HCT116 (cell line): ENCODE measurements around the gene SLC25A17. TPM values are rescaled to one million over a fixed set of nuclear protein-coding genes. Genes with fewer than 3 reads are reported as not detected.
A peak's percentile ranks its signal among the peaks of the same experiment; 100 is the strongest.

Experiments used
- ATAC-seq: fragments of 200-7000 bp; cut with Tn5 transposase; 2 replicates; pipeline ENCODE4 v1.9.1; 2020; ENCODE audit warnings: mild to moderate bottlenecking, moderate library complexity
- BruUV-seq: library from RNA; stranded (reverse); fragments of 400-500 nt; replicated peaks from 2 replicates; lab custom pipeline; 2021; lab: Mats Ljungman, UMichigan
- CTCF ChIA-PET: fragments of 300-600 bp; sonication (Branson Sonifier 250); formaldehyde crosslinking; loops from one replicate; lab custom pipeline; 2021; ENCODE audit warnings: antibody characterized with exemption; lab: Charles Lee
- POLR2A ChIA-PET: fragments of 300-600, 350-600 bp; sonication (Branson Sonifier 250); formaldehyde crosslinking; loops from one replicate; lab custom pipeline; 2021; ENCODE audit warnings: antibody characterized with exemption; lab: Charles Lee
- RAD21 ChIA-PET, 2 experiments: fragments of 300-600 bp; sonication (Branson Sonifier 250); formaldehyde crosslinking; loops; one replicate each; lab custom pipeline; 2023; ENCODE audit warnings: low total read pairs in 2 of 2; ENCODE audit not compliant: uncharacterized antibody in 2 of 2, unreplicated experiment in 2 of 2, low non-redundant PET in 1 of 2; lab: Charles Lee
- DNase-seq: peaks from one replicate; pipeline ENCODE4 v3.0.0-alpha.2; 2010; ENCODE audit warnings: low read depth, low spot score
- H2AFZ ChIP-seq: fragments of 200-600 bp; shearing (Covaris generic), sonication (generic); 2 replicates; pipeline ENCODE4 v1.6.1; 2017; ENCODE audit warnings: low read depth, mixed run types, mixed read lengths, antibody characterized with exemption, low read length; ENCODE audit not compliant: poor library complexity, severe bottlenecking
- H3K27ac ChIP-seq: 2 replicates; pipeline ENCODE4 v1.5.1; 2012; ENCODE audit warnings: low read depth, low read length
- H3K27me3 ChIP-seq: fragments of 200-600 bp; sonication (generic); 2 replicates; pipeline ENCODE4 v1.6.1; 2016; ENCODE audit warnings: mixed run types, low read length, mixed read lengths; ENCODE audit not compliant: insufficient read depth
- H3K36me3 ChIP-seq, 2 experiments: fragments of 200-500 bp in 1 of 2; fragments of 200-600 bp in 1 of 2; sonication (Bioruptor generic) in 1 of 2; sonication (generic) in 1 of 2; 2 replicates each; pipeline versions ENCODE4 v1.5.1 to v1.6.1; 2014 to 2016; ENCODE audit warnings: low read length in 2 of 2, inconsistent platforms in 1 of 2, mixed read lengths in 1 of 2, mixed run types in 1 of 2; ENCODE audit not compliant: insufficient read depth in 2 of 2, control insufficient read depth in 1 of 2
- H3K4me1 ChIP-seq, 2 experiments: fragments of 200-600 bp in 1 of 2; sonication (generic) in 1 of 2; 2 replicates each; pipeline versions ENCODE4 v1.5.1 to v1.6.1; 2012 to 2017; ENCODE audit warnings: low read length in 2 of 2, inconsistent platforms in 1 of 2, mild to moderate bottlenecking in 1 of 2, mixed read lengths in 1 of 2, mixed run types in 1 of 2, moderate library complexity in 1 of 2; ENCODE audit not compliant: insufficient read depth in 2 of 2, control insufficient read depth in 1 of 2
- H3K4me2 ChIP-seq: fragments of 200-600 bp; sonication (generic); 2 replicates; pipeline ENCODE4 v1.6.1; 2017; ENCODE audit warnings: mixed run types, low read length, mixed read lengths
- H3K4me3 ChIP-seq, 2 experiments: fragments of 200-600 bp in 1 of 2; sonication (generic) in 1 of 2; replicated peaks in 1 of 2; 2 replicates each; pipeline ENCODE4 v1.5.1; 2011 to 2016; ENCODE audit warnings: low read length in 2 of 2, control low read depth in 1 of 2, low read depth in 1 of 2, mild to moderate bottlenecking in 1 of 2, mixed read lengths in 1 of 2, mixed run types in 1 of 2
- H3K79me2 ChIP-seq: fragments of 200-600 bp; sonication (generic); 2 replicates; pipeline ENCODE4 v1.6.1; 2017; ENCODE audit warnings: mild to moderate bottlenecking, mixed run types, low read length, moderate library complexity, mixed read lengths; ENCODE audit not compliant: insufficient read depth
- H3K9ac ChIP-seq: fragments of 200-600 bp; sonication (generic); 2 replicates; pipeline ENCODE4 v1.6.1; 2016; ENCODE audit warnings: low read length, mixed read lengths
- H3K9me2 ChIP-seq: fragments of 200-600 bp; sonication (generic), shearing (Covaris generic); 2 replicates; pipeline ENCODE4 v1.6.1; 2017; ENCODE audit warnings: mixed run types, mild to moderate bottlenecking, moderate library complexity; ENCODE audit not compliant: insufficient read depth
- H3K9me3 ChIP-seq, 2 experiments: fragments of 200-500 bp in 1 of 2; fragments of 200-600 bp in 1 of 2; sonication (Bioruptor generic) in 1 of 2; sonication (generic) in 1 of 2; 2 replicates each; pipeline ENCODE4 v1.6.1; 2014 to 2017; ENCODE audit warnings: low read length in 2 of 2, mixed read lengths in 2 of 2, inconsistent platforms in 1 of 2, low read depth in 1 of 2, mild to moderate bottlenecking in 1 of 2, mixed run types in 1 of 2, moderate library complexity in 1 of 2; ENCODE audit not compliant: control insufficient read depth in 1 of 2, insufficient read depth in 1 of 2
- H4K20me1 ChIP-seq: fragments of 200-600 bp; sonication (generic), shearing (Covaris generic); 2 replicates; pipeline ENCODE4 v1.6.1; 2017; ENCODE audit warnings: mixed run types, mild to moderate bottlenecking, moderate library complexity; ENCODE audit not compliant: insufficient read depth
- ATF3 ChIP-seq: IDR thresholded peaks from 2 replicates; pipeline ENCODE4 v1.6.1; 2012
- CTCF ChIP-seq, 3 experiments: fragments of 200-600 bp in 1 of 3; sonication (generic) in 1 of 3; IDR thresholded peaks in 2 of 3; conservative IDR thresholded peaks in 1 of 3; 2 replicates each; pipeline ENCODE4 v1.5.1; 2012 to 2017; ENCODE audit warnings: low read depth in 2 of 3, low read length in 2 of 3, antibody characterized with exemption in 1 of 3, borderline replicate concordance in 1 of 3, control low read depth in 1 of 3, mild to moderate bottlenecking in 1 of 3, mixed read lengths in 1 of 3, mixed run types in 1 of 3, moderate library complexity in 1 of 3; ENCODE audit not compliant: insufficient read depth in 1 of 3
- ZFX ChIP-seq: fragments of 450-650 bp; IDR thresholded peaks from 2 replicates; pipeline ENCODE4 v1.6.1; 2017
- intact Hi-C: fragments of 100-400 bp; cut with micrococcal nuclease; formaldehyde crosslinking; loops from 2 replicates; pipeline ENCODE4 v1.10.0; 2022
- total RNA-seq: library from RNA; stranded (reverse); gene quantifications from one replicate; pipeline ENCODE4 v1.2.1, GENCODE V29; 2021; ENCODE audit not compliant: unreplicated experiment

SLC25A17 gene
- total RNA-seq, 1 experiment from 2014 or later, result 16.6 TPM

- TF ChIP-seq CTCF (IDR thresholded peaks at IDR 0.05 in 2 of 3, conservative IDR thresholded peaks at IDR 0.05 in 1 of 3; ENCODE audit: borderline replicate concordance in 1 of 3, insufficient read depth in 1 of 3, low read depth in 2 of 3, low read length in 2 of 3), result peak in 1 of 3 experiments; percentile 20; a peak in 1 of 6 replicates
- no peak for TF ChIP-seq ATF3
Measured at GRCh38 chr22:40856513-40857308, 37.6 kb upstream of the SLC25A17 start, which contains the start of the genes ST13 and XPNPEP3 (continued).

- peaks cover 9 to 15% of the 10 kb centered on the region in 2 experiments for H3K4me1 ChIP-seq
- ChIA-PET CTCF (no interaction called here), POLR2A (interaction anchor here (1.2 kb wide), 1 partner anchor 11 kb away, joined by 9 read pairs; no protein-coding TSS in a partner anchor), RAD21 (no interaction called here)
- peak overlapping the region; percentile 99 for H3K4me3 ChIP-seq
- H3K9ac ChIP-seq, result peak overlapping the region; percentile 99
- TF ChIP-seq CTCF (IDR thresholded peaks at IDR 0.05 in 2 of 3, conservative IDR thresholded peaks at IDR 0.05 in 1 of 3; ENCODE audit: borderline replicate concordance in 1 of 3, insufficient read depth in 1 of 3, low read depth in 2 of 3, low read length in 2 of 3) (no peak), ZFX (peak; percentile 89; the same call in 1 of the 2 replicates)
- ATAC-seq (peak; percentile 53), DNase-seq (no peak)
- peaks cover 14% of the 10 kb centered on the region; the same call in 1 of the 2 replicates for H4K20me1 ChIP-seq
- H3K27me3 ChIP-seq, result no peaks in the 10 kb centered on the region
- H3K9me3 ChIP-seq, result no peaks in the 10 kb centered on the region
- peak overlapping the region; percentile 92 for H3K27ac ChIP-seq
- peak overlapping the region; percentile 87 for H3K4me2 ChIP-seq
- no TSS peak for BruUV-seq
- intact Hi-C loops, result no loop called here
- H2AFZ ChIP-seq, result no peak overlapping the region
- peaks cover 5 to 6% of the 10 kb centered on the region in 2 experiments; a peak in 3 of 4 replicates for H3K36me3 ChIP-seq
- no peaks in the 10 kb centered on the region for H3K9me2 ChIP-seq
- peaks cover 95% of the 10 kb centered on the region for H3K79me2 ChIP-seq
Measured at GRCh38 chr22:40855979-40856512, 36.9 kb upstream of the SLC25A17 start.
